Muscle layer of duodenum (tissue), 2 donors: ENCODE measurements around the gene PRDM16.

ENCODE experiments used
- H3K27ac ChIP-seq: one replicate; pipeline ENCODE4 v1.7.0; 2013; ENCODE audit warnings: mild to moderate bottlenecking, low read length
- H3K27me3 ChIP-seq: one replicate; pipeline ENCODE4 v1.7.0; 2013; ENCODE audit warnings: low read depth, mild to moderate bottlenecking, control low read depth, low read length
- H3K36me3 ChIP-seq, 2 donors: one replicate each; pipeline ENCODE4 v1.7.0; 2013; ENCODE audit warnings: low read length in 2 of 2, control low read depth in 1 of 2, mild to moderate bottlenecking in 1 of 2; ENCODE audit not compliant: insufficient read depth in 2 of 2, control insufficient read depth in 1 of 2
- H3K4me1 ChIP-seq, 2 donors: one replicate each; pipeline ENCODE4 v1.7.0; 2013; ENCODE audit warnings: low read length in 2 of 2, mild to moderate bottlenecking in 2 of 2, control low read depth in 1 of 2, moderate library complexity in 1 of 2; ENCODE audit not compliant: insufficient read depth in 2 of 2, control insufficient read depth in 1 of 2
- H3K4me3 ChIP-seq, 2 donors: one replicate each; pipeline ENCODE4 v1.7.0; 2013; ENCODE audit warnings: low read length in 2 of 2, low read depth in 1 of 2, mild to moderate bottlenecking in 1 of 2
- H3K9me3 ChIP-seq, 2 donors: one replicate each; pipeline ENCODE4 v1.7.0; 2013; ENCODE audit warnings: low read length in 2 of 2, control low read depth in 1 of 2, mild to moderate bottlenecking in 1 of 2; ENCODE audit not compliant: control insufficient read depth in 1 of 2
- donor health status: healthy.

The PRDM16 gene

GRCh38 chr1:3049164-3049563 lies 19.8 kb upstream of the PRDM16 start:
- peaks cover 0 to 3% of the 10 kb centered on the region in 2 donors for H3K9me3 ChIP-seq
- no peaks in the 10 kb centered on the region for H3K4me1 ChIP-seq
- H3K27ac ChIP-seq, result no peak overlapping the region
- no peaks in the 10 kb centered on the region for H3K36me3 ChIP-seq
- no peak overlapping the region for H3K4me3 ChIP-seq
- no peaks in the 10 kb centered on the region for H3K27me3 ChIP-seq

- Histone ChIP-seq H3K27me3 (no peaks in the 10 kb centered on the region), H3K27ac (no peak overlapping the region), H3K4me1 (no peaks in the 10 kb centered on the region), H3K4me3 (no peak overlapping the region), H3K9me3 (peaks cover 0 to 3% of the 10 kb centered on the region in 2 donors), H3K36me3 (no peaks in the 10 kb centered on the region)
Measured at GRCh38 chr1:3049905-3050304, 19.1 kb upstream of the PRDM16 start.

- Histone ChIP-seq H3K9me3 (no peaks in the 10 kb centered on the region), H3K36me3 (no peaks in the 10 kb centered on the region), H3K4me3 (no peak overlapping the region), H3K27me3 (no peaks in the 10 kb centered on the region), H3K27ac (no peak overlapping the region), H3K4me1 (no peaks in the 10 kb centered on the region)
Measured at GRCh38 chr1:3050603-3051002, 18.4 kb upstream of the PRDM16 start.

- no peak overlapping the region for H3K4me3 ChIP-seq
- no peak overlapping the region for H3K27ac ChIP-seq
- H3K9me3 ChIP-seq, result no peaks in the 10 kb centered on the region
- no peaks in the 10 kb centered on the region for H3K36me3 ChIP-seq
- no peaks in the 10 kb centered on the region for H3K4me1 ChIP-seq
- H3K27me3 ChIP-seq, result no peaks in the 10 kb centered on the region
Measured at GRCh38 chr1:3051270-3052268, 17.4 kb upstream of the PRDM16 start.

- Histone ChIP-seq H3K27me3 (no peaks in the 10 kb centered on the region), H3K27ac (no peak overlapping the region), H3K4me1 (no peaks in the 10 kb centered on the region), H3K4me3 (no peak overlapping the region), H3K9me3 (no peaks in the 10 kb centered on the region), H3K36me3 (no peaks in the 10 kb centered on the region)
Measured at GRCh38 chr1:3052501-3052900, 16.5 kb upstream of the PRDM16 start.

GRCh38 chr1:3053366-3053980 lies 15.5 kb upstream of the PRDM16 start:
- Histone ChIP-seq H3K9me3 (no peaks in the 10 kb centered on the region), H3K27ac (no peak overlapping the region), H3K36me3 (no peaks in the 10 kb centered on the region), H3K27me3 (no peaks in the 10 kb centered on the region), H3K4me1 (no peaks in the 10 kb centered on the region), H3K4me3 (no peak overlapping the region)

GRCh38 chr1:3053986-3054385 lies 15.0 kb upstream of the PRDM16 start:
- no peaks in the 10 kb centered on the region for H3K4me1 ChIP-seq
- H3K27ac ChIP-seq, result no peak overlapping the region
- peaks cover 0 to 3% of the 10 kb centered on the region in 2 donors for H3K9me3 ChIP-seq
- no peaks in the 10 kb centered on the region for H3K27me3 ChIP-seq
- H3K36me3 ChIP-seq, result no peaks in the 10 kb centered on the region
- H3K4me3 ChIP-seq, result no peak overlapping the region

- Histone ChIP-seq H3K27me3 (no peaks in the 10 kb centered on the region), H3K27ac (no peak overlapping the region), H3K36me3 (no peaks in the 10 kb centered on the region), H3K9me3 (peaks cover 0 to 4% of the 10 kb centered on the region in 2 donors), H3K4me1 (no peaks in the 10 kb centered on the region), H3K4me3 (no peak overlapping the region)
Measured at GRCh38 chr1:3054474-3054873, 14.5 kb upstream of the PRDM16 start.

- Histone ChIP-seq H3K27ac (no peak overlapping the region), H3K27me3 (no peaks in the 10 kb centered on the region), H3K9me3 (peaks cover 0 to 4% of the 10 kb centered on the region in 2 donors), H3K4me3 (no peak overlapping the region), H3K4me1 (no peaks in the 10 kb centered on the region), H3K36me3 (no peaks in the 10 kb centered on the region)
Measured at GRCh38 chr1:3055051-3055450, 14.0 kb upstream of the PRDM16 start.

GRCh38 chr1:3056641-3057040 lies 12.4 kb upstream of the PRDM16 start:
- Histone ChIP-seq H3K36me3 (no peaks in the 10 kb centered on the region), H3K27ac (no peak overlapping the region), H3K9me3 (peaks cover 0 to 4% of the 10 kb centered on the region in 2 donors), H3K4me3 (no peak overlapping the region), H3K27me3 (no peaks in the 10 kb centered on the region), H3K4me1 (no peaks in the 10 kb centered on the region)

- Histone ChIP-seq H3K27ac (no peak overlapping the region), H3K4me1 (peaks cover 0 to 4% of the 10 kb centered on the region in 2 donors), H3K36me3 (no peaks in the 10 kb centered on the region), H3K9me3 (peaks cover 0 to 4% of the 10 kb centered on the region in 2 donors), H3K4me3 (no peak overlapping the region), H3K27me3 (no peaks in the 10 kb centered on the region)
Measured at GRCh38 chr1:3058263-3059030, 10.6 kb upstream of the PRDM16 start.
